Left renal cortex interstitium (tissue), 4 donors: ENCODE data around the gene KLHL41. TPM values are rescaled to one million over a fixed set of nuclear protein-coding genes. Genes with fewer than 3 reads are reported as not detected.
A peak's percentile ranks its signal among the peaks of the same experiment; 100 is the strongest.
"Not testable (repeated sequence)": the region's sequence is repeated elsewhere in the genome, so short reads cannot be mapped to it uniquely, and the experiment has no call there.

Experiments used
- DNase-seq, 4 donors: peaks; one replicate each; pipeline ENCODE4 v3.0.0-alpha.2; 2013; ENCODE audit warnings: low read depth in 4 of 4, low spot score in 2 of 4, missing footprints in 1 of 4
- polyA plus RNA-seq, 4 donors: library from polyadenylated mRNA; unstranded; fragments of 120-200 nt; gene quantifications; one replicate each; pipeline ENCODE4 v1.2.1, GENCODE V29; 2013; ENCODE audit not compliant: insufficient read length in 4 of 4

Gene KLHL41
- polyA plus RNA-seq, 4 donors: 0.76 to 2.7 (median 1.5) TPM

- DNase-seq: no peak
These were observed 1.8 kb upstream of the KLHL41 start for GRCh38 chr2:169507698-169508097.

- DNase-seq: no peak
These were observed 453 bp downstream of the KLHL41 start for GRCh38 chr2:169509955-169510354.

GRCh38 chr2:169510496-169510895 lies 994 bp downstream of the KLHL41 start:
- no peak for DNase-seq

GRCh38 chr2:169511818-169512217 lies 2.3 kb downstream of the KLHL41 start:
- DNase-seq: no peak

- no peak for DNase-seq
These were observed 3.0 kb downstream of the KLHL41 start for GRCh38 chr2:169512525-169512924.

- DNase-seq: no peak
These were observed 3.6 kb downstream of the KLHL41 start for GRCh38 chr2:169513094-169513493.

GRCh38 chr2:169513926-169514325 lies 4.4 kb downstream of the KLHL41 start:
- no peak for DNase-seq

GRCh38 chr2:169514758-169515157 lies 5.3 kb downstream of the KLHL41 start:
- DNase-seq: not testable (repeated sequence)

GRCh38 chr2:169516488-169516995 lies 7.0 kb downstream of the KLHL41 start:
- DNase-seq: not testable (repeated sequence)

GRCh38 chr2:169520896-169521295 lies 11.4 kb downstream of the KLHL41 start:
- no peak for DNase-seq

- no peak for DNase-seq
These were observed 14.2 kb downstream of the KLHL41 start for GRCh38 chr2:169523681-169524080.

GRCh38 chr2:169525434-169525833 lies 15.9 kb downstream of the KLHL41 start:
- DNase-seq: no peak

- DNase-seq: no peak
These were observed 16.9 kb downstream of the KLHL41 start for GRCh38 chr2:169526451-169526850.

GRCh38 chr2:169528271-169528701 lies 18.8 kb downstream of the KLHL41 start:
- peak in 3 of 4 donors; percentile 5 to 15 (median 11) for DNase-seq

- DNase-seq: not testable (repeated sequence)
These were observed 30.0 kb downstream of the KLHL41 start for GRCh38 chr2:169539460-169539859.

- DNase-seq: no peak
These were observed 30.6 kb downstream of the KLHL41 start for GRCh38 chr2:169540146-169540545.

- no peak for DNase-seq
These were observed 32.9 kb downstream of the KLHL41 start for GRCh38 chr2:169542433-169542832.

- no peak for DNase-seq
These were observed 37.3 kb downstream of the KLHL41 start for GRCh38 chr2:169546756-169547155.

GRCh38 chr2:169561364-169561763 lies 51.9 kb downstream of the KLHL41 start:
- DNase-seq: no peak

GRCh38 chr2:169562084-169562483 lies 52.6 kb downstream of the KLHL41 start:
- not testable (repeated sequence) for DNase-seq

GRCh38 chr2:169562519-169562918 lies 53.0 kb downstream of the KLHL41 start:
- DNase-seq: no peak

GRCh38 chr2:169565686-169566085 lies 56.2 kb downstream of the KLHL41 start:
- no peak for DNase-seq

GRCh38 chr2:169569948-169570347 lies 60.4 kb downstream of the KLHL41 start:
- no peak for DNase-seq
